Memory B cell (primary cell): ENCODE data around the gene SCG5.

ENCODE experiments used
- ATAC-seq: fragments of 150-1000 bp; cut with Tn5 transposase; 2 replicates; pipeline ENCODE4 v1.10.0; 2021; ENCODE audit warnings: low read depth, mild to moderate bottlenecking, moderate library complexity
- DNase-seq, 2 donors: peaks; one replicate each; pipeline ENCODE4 v3.0.0; 2022; ENCODE audit warnings: low spot score in 2 of 2
- H3K27ac Mint-ChIP-seq: one replicate; pipeline ENCODE4 v1.8.0; 2022; ENCODE audit warnings: mild to moderate bottlenecking, moderate library complexity, mixed read lengths
- H3K27me3 Mint-ChIP-seq: one replicate; pipeline ENCODE4 v1.8.0; 2022; ENCODE audit warnings: mixed read lengths
- H3K36me3 Mint-ChIP-seq: one replicate; pipeline ENCODE4 v1.8.0; 2022; ENCODE audit warnings: mild to moderate bottlenecking, mixed read lengths
- H3K4me1 Mint-ChIP-seq: one replicate; pipeline ENCODE4 v1.8.0; 2022; ENCODE audit warnings: mixed read lengths
- H3K4me3 Mint-ChIP-seq: one replicate; pipeline ENCODE4 v1.8.0; 2022; ENCODE audit warnings: mild to moderate bottlenecking, moderate library complexity, mixed read lengths
- H3K9me3 Mint-ChIP-seq: one replicate; pipeline ENCODE4 v1.8.0; 2022; ENCODE audit warnings: mixed read lengths

Gene SCG5

DNA sequence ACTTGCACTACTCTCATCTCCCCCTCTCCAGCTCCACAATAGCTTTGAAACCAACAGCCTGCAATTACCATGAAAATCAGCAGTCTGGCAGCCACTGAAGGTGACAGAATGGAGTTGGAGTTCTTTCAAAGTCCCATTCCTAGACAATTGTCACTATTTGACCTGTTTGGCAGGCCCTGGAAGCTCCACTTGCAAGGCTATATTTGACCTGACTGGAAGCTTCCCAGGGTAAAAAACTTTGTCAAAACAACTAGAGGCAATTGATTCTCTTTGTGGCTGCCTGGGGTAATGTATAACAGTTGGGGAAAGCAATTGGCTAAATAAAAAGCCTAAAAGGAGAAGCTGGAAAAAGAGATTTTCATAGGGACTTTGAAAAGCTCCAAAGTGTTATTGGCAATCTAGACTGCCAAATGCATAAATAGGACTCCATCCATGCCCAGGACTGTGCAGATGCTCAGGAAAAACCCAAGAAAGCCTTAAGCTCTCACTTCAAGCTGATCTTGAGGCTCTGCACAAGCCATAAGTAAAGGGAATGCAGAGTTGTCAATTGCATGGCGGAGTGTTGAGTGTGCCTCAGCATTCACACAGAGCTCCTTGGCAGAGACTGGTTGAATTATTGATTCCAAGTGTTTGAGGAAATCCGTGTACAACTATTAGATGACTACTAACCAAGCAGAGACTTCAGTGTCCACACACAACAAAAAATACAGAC, 94.6 kb downstream of the SCG5 start:
- no peaks in the 10 kb centered on the region for H3K4me1 Mint-ChIP-seq
- H3K4me3 Mint-ChIP-seq: no peak overlapping the region
- DNase-seq: no peak
- no peak overlapping the region for H3K27ac Mint-ChIP-seq
- H3K27me3 Mint-ChIP-seq: peaks cover 15% of the 10 kb centered on the region
- peaks cover 5% of the 10 kb centered on the region for H3K9me3 Mint-ChIP-seq
- no peaks in the 10 kb centered on the region for H3K36me3 Mint-ChIP-seq
- no peak for ATAC-seq

DNA sequence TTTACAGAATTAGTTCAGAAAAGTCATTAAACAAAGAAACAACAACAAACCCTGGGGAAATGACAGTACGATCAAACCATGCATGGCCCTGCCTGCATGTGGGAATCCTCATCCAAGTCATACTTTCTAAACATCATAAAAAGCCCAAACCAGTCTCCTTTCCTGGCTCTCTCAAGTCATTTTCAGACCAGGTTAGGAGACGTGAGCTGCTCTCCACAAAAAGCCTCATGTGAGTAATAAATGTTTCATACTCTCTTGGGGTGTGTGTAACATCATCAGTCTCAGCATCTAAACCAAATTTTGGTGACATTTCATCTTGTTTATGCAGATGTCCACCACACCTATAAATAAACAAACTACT, 95.2 kb downstream of the SCG5 start:
- Mint-ChIP-seq H3K9me3 (peaks cover 5% of the 10 kb centered on the region), H3K36me3 (no peaks in the 10 kb centered on the region), H3K4me1 (no peaks in the 10 kb centered on the region), H3K27ac (no peak overlapping the region), H3K27me3 (peaks cover 12% of the 10 kb centered on the region), H3K4me3 (no peak overlapping the region)
- ATAC-seq (no peak), DNase-seq (no peak)

DNA sequence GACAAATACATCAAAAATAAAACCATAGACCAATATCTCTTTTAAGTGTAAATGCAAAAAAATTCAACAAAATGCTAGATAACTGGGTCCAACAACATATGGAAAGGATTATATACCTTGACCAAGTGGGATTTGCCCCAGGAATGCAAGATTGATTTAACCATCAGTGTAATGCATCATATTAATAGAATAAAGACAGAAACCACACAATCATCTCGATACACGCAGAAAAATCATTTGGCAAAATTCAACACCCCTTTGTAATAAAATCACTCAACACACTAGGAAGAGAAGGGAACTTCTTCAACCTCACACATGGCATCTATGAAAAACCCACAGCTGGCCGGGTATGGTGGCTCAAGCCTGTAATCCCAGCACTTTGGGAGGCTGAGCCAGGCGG, 95.8 kb downstream of the SCG5 start:
- DNase-seq: no peak
- Mint-ChIP-seq H3K27me3 (peaks cover 12% of the 10 kb centered on the region), H3K4me1 (no peaks in the 10 kb centered on the region), H3K4me3 (no peak overlapping the region), H3K27ac (no peak overlapping the region), H3K9me3 (peaks cover 5% of the 10 kb centered on the region), H3K36me3 (no peaks in the 10 kb centered on the region)
- no peak for ATAC-seq

DNA sequence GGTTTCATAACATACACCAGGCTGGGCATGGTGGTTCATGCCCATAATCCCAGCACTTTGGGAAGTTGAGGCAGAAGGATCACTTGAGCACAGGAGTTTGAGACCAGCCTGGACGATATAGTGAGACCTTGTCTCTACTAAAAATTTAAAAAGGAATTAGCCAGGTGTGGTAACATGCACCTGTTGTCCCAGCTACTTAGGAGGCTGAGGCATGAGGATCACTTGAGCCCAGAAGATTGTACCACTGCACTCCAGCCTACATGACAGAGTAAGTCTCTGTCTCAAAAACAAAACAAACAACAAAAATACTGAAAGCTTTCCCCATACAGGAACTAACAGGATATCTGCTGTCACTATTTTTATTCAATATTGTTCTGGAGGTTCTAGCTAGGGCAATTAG, 97.2 kb downstream of the SCG5 start:
- H3K4me1 Mint-ChIP-seq: no peaks in the 10 kb centered on the region
- H3K9me3 Mint-ChIP-seq: peaks cover 9% of the 10 kb centered on the region
- H3K36me3 Mint-ChIP-seq: no peaks in the 10 kb centered on the region
- H3K27me3 Mint-ChIP-seq: peaks cover 10% of the 10 kb centered on the region
- no peak for ATAC-seq
- no peak overlapping the region for H3K4me3 Mint-ChIP-seq
- no peak for DNase-seq
- no peak overlapping the region for H3K27ac Mint-ChIP-seq

DNA sequence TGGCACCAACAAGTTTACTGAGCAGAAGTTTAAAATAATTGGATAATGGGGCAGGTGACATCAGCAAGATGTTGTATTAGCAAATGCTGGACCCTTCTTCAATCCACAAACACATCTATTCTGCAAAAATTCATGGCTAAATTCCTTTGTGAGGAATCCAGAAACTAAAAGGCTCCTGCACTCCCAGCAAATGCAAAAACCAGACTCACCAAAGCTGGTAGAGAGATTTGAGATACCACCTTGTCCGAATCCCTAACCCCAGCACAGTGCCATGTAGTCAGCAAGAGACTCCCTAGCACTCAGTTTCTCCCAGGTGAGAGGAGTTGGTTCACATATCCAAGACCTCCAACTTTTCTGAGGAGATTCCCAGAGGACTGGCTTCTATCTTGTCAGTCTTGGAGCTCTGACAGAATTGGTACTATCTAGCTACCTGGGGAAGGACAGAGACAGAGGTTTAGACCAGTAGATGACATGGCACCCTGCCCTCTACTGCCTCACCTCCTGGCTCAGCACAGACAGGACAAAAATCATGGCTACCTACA, 98.1 kb downstream of the SCG5 start:
- peaks cover 8% of the 10 kb centered on the region for H3K27me3 Mint-ChIP-seq
- ATAC-seq: no peak

DNA sequence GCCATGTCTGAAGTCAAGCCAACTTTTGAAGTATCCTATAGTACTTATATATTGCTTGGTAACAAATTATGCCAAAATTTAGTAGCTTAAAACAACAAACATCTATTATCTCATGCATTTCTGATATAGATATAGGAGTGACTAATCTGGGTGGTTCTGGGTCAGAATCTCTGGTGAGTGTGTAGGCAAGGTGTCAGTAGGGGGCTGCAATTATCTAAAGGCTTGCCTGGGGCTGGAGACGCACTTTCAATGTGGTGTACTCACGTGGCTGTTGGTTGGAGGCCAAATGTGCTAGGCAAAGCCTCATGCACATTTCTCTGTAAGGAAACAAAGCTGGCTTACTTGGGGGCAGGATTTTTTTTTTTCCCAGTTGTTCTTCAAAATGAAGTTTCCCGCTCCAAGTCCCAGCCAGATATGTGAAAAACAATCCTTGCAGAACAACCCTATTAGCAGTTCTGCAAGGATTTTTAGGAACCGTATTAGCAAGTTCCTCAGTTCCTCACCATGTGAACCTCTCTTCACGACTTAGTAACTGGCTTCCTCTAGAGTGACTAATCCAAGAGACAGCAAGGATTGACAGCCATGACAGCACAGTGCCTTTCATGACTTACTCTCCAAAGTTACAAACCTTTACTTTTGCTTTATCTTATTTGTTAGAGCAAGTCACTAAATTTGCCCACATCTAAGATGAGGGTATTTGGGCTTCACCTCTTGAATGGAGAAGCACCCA, 102.1 kb downstream of the SCG5 start:
- Mint-ChIP-seq H3K4me1 (no peaks in the 10 kb centered on the region), H3K4me3 (no peak overlapping the region), H3K27ac (no peak overlapping the region), H3K36me3 (no peaks in the 10 kb centered on the region), H3K27me3 (peaks cover 2% of the 10 kb centered on the region), H3K9me3 (peaks cover 9% of the 10 kb centered on the region)
- DNase-seq (no peak), ATAC-seq (no peak)

More for the DNA sequence above, 98.1 kb downstream of the SCG5 start:
- no peaks in the 10 kb centered on the region for H3K36me3 Mint-ChIP-seq
- no peak overlapping the region for H3K4me3 Mint-ChIP-seq
- no peaks in the 10 kb centered on the region for H3K4me1 Mint-ChIP-seq
- no peak overlapping the region for H3K27ac Mint-ChIP-seq
- peaks cover 9% of the 10 kb centered on the region for H3K9me3 Mint-ChIP-seq
- DNase-seq: no peak

DNA sequence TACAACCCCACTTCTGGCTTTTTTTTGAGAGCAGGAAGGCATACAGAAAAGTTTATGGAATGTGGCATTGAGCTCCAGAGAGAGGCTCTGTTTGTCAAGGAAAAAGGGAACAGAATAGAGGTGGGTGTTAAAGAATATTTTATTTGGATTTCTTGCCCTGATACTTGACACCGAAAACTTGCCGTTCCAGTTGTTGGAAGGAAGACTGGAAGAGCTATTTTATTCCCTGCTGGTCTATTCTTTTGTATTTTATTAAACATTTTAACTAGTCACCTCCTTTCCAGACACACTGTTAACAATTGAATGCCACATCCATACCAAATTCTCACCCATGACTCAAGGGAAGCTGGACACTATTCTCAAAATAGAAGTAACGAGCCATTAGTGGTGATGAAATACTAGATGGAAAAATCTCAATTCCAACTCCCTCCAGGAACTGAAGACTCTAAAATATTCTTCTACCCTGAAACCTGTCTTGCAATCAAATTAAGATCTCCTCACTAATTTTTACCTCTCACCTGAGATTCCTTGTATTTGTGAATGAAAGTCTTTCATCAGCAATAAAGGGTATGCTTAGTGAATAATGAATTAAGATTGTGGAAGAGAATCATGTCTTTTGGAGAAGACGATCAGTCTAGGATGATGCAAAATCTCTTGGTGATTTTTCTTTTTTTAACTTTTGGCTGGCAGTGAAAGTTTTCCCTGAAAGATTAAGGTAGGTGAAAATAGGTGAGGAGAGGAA, 104.8 kb downstream of the SCG5 start:
- Mint-ChIP-seq H3K4me3 (no peak overlapping the region), H3K27me3 (peaks cover 1% of the 10 kb centered on the region), H3K36me3 (no peaks in the 10 kb centered on the region), H3K9me3 (peaks cover 4% of the 10 kb centered on the region), H3K27ac (no peak overlapping the region), H3K4me1 (no peaks in the 10 kb centered on the region)
- no peak for DNase-seq
- ATAC-seq: no peak
